NCI-H2171 (cell line): ENCODE results near the gene UPF2.

Experiments used
- DNase-seq: peaks from one replicate; lab custom pipeline; 2025; lab: John Stamatoyannopoulos, UW

Gene UPF2

DNA sequence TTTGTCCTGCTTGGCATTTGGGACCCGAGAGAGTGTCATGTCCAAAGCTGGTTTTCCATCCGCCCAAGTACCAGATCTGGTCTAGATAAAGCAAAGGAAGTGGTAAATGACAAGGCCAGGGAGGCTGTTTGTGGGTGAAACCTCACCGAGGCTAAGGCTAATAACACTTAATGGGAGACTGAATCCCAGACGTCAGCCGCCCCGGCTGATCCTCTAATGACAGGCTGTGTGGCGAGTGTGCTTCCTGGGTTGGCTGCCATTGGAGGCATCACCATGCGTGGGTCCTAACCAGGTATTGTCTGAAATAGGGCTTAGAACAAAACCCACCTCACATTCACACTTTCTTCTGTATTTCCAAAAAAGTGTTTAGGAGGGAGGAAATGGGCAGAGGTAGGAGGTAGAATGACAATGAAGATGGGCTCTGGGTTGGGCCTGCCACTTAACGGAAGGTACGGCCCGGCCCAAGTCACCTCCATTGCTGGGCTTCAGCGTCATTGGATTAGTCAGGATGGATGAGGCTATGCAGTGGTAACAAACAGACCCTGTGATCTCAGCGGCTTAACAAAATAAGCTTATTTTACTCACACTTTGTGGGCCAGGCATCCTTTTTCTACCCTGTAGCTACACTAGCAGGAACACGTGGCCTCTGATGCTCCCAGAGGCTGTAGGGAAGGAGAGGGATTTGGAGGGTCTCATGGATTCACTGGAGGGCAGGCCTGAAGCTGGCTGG is 159.8 kb downstream of the UPF2 start:
- no peak for DNase-seq

DNA sequence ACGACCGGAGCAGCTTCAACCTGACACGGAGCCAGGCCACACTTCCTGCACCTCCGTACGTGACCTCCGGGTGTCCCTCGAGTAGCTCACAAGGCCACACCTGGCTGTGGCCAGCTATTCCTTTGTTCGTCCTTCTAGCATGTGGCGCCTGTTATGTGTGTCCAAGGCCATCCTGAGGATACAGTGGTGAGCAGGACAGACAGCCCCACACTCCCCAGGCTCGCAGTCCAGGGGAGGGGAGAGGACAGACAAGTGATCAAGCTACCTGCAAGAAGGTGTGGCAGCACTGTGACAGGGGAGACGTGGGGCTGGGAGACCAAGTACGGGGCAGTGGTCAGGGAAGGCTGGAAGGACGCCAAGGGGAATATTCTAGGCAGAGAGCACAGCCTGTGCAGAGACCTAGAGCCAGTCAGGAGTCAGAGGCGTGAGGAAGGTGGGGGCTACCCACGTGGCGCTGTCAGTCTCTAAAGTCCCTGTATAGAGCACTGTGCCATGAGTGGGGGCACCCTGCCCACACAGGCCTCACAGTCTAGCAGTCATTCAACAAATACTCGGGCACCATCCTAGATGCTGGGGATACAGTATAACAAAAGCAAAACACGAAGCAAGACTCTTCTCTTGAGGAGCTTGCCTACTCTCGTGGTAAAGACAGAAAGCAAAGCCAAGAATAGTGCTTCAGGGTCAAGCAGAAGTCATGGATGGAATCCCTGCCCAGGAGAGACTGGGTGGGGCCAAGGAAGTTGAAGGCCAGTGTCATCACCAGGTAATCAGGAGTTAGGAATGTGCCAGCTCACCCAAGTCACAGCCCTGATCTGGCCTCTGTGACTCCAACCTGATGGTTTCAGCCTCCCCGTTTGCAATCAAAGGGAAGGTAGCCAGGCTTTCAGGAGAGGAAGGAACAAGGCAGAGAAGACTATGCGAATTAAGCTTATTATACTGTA is 160.9 kb downstream of the UPF2 start:
- DNase-seq: no peak

DNA sequence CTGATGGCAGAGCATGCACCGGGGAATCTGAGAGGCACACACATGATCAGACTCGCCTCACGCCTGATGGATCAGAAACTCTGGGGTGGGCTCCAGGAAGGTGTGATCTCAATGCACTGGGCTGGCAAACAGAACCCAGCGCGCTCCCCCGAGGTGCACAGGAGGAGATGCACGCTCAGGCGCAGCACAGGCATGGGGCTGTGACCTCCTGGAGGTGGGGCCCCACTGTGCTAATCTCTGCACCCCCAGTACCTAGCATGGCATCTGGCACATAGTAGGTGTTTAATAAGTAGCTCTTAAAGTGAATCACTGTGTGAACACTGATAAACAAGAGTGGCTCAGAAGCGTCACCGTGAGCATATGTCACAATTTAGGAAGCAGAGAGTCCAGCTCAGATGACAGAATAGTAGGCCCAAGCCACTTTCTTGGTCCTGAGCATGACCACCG is 161.6 kb downstream of the UPF2 start:
- no peak for DNase-seq

DNA sequence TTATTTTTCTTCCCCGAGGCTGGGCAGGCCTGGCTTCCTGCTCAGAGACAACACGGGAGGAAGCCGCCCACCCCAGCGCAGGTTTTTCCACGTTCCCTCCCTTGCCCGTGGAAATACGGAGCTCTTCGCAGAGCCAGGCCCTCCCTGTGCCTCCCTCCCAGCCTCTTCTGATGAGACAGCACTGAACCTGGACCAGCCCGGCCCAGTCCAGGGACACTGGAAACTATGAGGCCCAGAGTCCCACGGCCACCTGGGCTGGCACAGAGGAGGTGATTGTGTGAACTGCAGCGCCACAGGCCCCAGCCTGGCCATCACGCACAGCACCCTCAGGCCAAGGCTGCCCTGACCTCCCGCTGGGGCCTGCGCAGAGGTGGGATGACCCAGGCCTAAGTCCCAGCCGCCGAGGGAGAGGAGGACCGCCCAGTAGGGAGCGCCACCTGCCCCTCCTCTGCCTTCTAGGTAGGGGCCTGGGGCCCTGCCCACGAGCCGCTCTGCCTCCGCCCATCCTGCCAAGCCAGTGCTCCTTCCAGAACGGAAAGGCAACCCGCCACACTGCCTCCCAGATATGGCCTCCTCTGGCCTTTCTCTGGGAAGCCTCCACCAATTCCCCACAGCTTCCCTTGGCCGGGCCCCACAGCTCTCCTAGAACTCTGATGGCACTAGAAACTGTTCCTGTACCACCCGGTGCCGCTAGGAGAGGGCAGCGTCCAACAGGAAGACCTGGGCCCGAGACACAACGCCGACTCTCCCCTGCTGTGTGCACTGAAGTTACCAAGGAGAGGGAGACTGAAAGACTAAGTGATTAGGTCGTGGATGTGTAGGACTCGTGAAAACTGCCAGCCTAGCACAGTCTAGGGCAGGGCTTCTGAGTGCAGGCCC is 162.2 kb downstream of the UPF2 start:
- no peak for DNase-seq

DNA sequence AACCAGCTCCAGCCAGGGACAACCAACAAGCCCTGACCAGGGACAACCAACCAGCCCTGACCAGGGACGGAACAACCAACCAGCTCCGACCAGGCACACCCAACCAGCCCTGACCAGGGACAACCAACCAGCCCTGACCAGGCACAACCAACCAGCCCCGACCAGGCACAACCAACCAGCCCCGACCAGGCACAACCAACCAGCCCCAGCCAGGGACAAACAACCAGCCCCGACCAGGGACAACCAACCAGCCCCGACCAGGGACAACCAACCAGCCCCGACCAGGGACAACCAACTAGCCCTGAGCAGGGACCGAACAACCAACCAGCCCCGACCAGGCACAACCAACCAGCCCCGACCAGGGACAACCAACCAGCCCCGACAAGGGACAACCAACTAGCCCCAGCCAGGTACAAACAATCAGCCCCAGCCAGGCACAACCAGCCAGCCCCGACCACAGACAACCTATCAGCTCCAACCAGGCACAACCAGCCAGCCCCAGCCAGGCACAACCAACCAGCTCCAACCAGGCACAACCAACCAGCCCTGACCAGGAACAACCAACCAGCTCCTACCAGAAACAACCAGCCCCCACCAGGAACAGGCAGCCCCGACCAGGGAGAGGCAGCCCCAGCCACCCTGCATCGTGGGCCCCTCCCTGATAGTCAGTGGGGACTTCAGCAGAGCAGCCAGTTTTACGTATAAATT is 163.1 kb downstream of the UPF2 start:
- DNase-seq: no peak

DNA sequence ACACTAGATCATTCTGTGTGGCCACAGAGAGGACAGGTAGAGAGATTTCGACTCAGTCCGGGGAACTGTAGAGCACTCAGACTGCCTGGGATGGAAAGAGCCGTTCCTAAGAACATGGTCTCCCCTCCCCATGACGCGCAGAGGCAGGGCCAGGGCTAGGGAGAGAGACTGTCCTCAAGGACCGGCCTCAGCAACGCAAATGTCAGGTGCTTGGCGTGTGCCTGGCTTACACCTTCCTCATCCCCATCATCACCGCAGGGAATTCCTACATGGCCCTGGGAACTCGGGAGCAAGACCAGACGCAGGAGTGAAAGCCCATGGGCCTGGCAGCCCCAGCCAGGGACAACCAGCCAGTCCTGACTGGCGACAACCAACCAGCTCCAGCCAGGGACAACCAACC is 163.8 kb downstream of the UPF2 start:
- DNase-seq: no peak

DNA sequence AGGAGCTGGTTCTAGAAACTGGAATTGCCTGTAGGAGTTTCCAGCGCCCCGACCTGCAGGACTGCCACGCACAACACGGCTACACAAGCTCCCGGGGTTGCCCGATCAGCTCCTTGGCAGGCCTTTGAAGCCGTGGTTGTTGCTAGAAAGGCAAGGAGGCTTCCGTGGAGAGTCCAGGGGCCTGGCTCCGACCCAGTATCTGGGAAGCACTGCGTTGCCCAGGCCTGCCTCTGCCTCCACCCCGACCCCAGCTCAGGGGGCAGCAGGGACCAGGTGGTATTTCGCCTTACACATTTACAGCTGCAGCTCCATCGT is 165.1 kb downstream of the UPF2 start:
- DNase-seq: no peak

DNA sequence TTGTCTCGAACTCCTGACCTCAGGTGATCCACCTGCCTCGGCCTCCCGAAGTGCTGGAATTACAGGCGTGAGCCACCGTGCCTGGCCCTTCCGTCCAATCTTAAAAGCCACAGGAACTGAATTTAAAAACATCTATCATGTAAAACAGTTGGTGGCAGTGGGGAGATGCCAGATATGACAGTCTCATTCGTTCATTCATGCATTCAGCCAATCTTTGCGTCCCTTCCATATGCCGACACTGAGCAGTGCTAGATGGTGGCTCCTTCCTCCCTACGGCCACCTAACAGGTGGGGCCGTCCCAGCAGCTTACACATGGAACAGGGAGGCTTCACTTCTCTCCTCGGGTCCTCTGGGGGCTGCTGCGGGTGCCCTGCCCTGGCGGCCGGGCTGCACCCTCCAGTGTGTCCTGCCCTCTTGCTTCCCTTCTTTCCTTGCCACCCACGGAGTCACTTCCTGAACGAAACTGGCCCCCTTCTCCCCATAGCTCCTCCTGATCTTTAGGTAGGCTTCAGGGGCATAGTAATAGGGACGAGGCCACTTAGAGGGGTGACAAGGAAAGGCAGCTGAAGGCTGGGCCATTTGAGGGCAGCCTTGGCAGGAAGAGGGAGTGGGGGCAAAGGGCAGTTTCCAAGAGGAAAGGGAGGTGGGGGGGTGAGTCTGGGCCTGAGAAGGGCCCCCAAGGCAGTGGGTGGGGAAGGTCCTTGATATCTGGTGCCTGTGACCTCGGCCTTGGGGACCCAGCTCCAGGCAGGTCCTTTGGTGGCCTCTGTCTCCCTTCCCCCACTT is 165.6 kb downstream of the UPF2 start:
- no peak for DNase-seq

DNA sequence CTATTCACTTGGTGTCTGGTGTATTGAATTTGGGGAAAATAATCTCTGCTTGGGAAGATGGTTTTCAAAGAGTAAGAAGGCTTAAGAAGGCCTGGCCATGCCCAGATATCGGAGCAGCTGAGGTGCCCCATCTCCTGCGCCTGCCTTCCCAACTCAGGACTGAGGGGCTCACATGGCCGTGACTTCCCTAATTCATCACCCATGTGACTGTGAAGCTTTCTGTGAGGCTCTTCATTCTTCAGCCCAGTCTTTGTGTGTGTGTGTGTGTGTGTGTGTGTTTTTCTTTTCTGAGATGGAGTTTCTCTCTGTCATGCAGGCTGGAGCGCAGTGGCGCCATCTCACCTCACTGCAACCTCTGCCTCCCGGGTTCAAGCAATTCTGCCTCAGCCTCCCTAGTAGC is 166.3 kb downstream of the UPF2 start:
- no peak for DNase-seq

DNA sequence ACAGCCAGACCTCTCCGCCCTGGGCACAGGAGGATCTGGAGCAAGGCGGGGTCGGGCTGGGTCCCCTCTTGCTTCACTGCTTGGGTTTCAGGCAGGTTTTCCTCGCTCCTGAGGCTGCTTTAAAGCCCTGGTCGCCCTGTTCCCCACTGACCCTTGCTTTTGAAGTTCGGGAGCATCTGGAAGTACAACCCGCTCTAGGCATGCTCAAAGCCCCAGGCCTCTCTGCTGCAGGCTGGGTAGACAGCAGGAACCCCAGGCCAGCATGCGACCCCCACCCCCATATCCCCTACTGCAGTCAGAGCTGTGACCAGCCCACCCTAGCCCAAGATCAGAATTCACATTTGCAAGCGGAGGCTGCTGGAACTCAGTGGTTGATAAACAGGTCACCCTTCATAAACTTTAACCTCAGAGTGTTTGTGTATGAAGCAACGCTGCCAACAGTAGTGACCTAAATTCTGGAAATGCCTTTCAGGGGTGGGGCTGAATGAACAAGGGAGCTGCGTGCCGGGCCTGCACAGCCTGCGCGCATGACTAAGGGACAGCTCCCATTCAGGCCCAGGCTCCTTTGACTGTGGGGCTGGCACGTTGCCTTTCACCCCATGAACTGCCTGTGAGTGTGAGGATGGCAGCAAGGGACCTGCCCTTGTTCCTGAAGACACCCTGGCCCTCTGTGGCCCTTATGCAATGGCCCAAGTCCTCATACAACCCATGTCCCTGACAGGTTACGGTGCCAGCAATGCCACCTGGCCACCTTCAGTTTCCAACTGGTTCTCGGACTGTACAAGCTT is 166.9 kb downstream of the UPF2 start:
- no peak for DNase-seq

DNA sequence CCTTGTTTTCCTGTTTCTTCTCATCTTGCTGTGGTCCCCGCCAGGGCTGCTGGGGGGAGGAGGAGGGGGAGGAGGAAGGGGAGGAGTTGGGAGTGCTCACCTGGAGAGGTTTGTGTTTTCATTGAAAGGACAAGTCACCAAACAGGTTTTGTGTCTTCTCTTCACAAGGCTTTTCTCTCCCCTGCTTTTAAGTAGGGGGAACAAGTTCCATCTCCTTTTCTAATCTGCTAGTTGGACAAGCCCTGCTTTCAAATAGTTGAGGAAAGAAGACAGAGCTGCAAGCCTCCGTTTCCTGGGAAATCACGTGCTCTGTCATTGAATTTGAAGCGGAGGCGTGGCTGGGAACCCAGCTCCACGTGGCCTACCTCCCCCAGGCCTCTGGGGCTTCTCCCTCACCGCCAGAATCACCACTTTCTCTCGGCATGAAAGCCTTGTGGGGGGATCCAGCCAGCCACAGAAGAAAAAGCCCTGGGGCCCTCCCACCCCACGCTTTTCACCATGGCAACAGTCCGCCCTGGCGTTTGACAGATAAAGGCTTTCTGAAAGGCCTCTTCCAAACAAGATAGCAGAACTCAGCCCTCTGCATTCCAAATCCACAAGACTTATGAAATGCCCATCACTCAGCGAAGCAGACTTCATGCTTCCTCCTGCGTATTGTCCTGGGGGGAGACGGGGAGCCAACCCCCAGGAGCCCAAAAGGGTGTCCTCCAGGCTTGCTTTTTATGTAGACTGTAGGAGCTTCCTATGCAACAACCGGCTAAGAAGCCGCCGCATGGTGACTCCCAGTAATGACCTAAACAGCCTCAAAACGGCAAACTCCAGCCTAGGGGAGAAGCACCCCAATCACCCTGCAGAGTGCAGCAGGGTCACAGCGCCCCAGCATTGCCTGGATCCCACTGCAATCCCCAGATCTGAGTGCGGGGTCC is 167.8 kb downstream of the UPF2 start:
- no peak for DNase-seq

DNA sequence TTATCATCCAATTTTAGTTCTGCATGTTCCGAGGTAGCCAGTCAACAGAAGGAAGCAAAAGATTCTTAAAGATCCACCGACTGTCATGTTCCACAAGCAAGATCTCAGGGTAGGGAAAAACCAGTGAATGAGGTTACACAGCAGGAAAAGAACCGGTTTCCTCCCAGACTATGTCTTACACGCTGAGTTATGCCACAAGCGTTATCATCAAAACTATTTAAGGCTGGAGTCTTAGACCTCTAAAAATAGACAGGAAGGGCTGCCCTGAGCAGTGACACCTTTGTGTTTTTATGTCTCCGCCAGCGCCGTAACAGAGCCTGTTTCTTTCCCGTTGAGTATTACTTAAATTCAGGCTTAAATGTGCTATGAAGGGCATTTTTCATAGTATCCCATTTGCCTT is 171.1 kb downstream of the UPF2 start:
- no peak for DNase-seq

DNA sequence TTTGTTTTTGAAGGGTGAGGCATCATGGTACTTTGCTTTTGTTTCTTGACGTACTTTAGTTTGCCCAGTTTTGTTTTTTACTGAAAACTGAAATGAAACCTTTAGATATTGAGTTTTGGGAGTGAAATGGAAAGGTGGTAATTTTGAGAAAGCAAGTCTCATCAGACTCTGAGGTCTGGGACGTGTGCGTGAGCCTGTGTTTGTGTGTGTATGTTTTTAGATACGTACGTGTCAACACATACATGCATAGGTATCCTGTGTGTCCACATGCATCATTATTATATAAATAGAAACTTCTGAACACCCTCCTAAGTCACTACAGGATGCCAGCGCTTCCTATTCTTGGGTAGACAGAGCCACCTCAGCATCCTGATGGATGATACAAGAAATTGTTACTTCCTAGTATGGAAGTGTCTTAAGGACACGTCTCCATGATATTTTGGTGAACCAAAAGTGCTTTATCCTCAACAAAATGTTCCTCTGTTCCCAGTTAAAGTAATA is 171.7 kb downstream of the UPF2 start:
- no peak for DNase-seq

DNA sequence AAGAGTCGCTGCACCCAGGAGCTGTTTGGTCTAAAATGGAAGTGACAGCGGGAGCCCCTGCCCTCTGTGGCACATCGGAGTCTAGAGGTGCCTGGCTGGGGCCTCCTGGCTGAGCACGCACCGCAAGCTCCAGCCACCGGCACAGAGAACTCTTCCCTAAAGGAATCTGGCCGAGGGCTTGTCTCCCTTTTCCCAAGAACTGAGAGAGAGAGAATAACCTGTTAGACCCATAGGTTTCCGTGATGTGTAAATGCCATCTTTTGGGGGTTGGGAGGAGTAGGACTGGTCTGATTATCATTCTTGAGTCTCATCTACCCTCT is 172.2 kb downstream of the UPF2 start:
- no peak for DNase-seq
